ENCODE results near the gene FAM20A.
"Not testable (repeated sequence)": the region's sequence is repeated elsewhere in the genome, so short reads cannot be mapped to it uniquely, and the experiment has no call there.

The FAM20A gene

DNA sequence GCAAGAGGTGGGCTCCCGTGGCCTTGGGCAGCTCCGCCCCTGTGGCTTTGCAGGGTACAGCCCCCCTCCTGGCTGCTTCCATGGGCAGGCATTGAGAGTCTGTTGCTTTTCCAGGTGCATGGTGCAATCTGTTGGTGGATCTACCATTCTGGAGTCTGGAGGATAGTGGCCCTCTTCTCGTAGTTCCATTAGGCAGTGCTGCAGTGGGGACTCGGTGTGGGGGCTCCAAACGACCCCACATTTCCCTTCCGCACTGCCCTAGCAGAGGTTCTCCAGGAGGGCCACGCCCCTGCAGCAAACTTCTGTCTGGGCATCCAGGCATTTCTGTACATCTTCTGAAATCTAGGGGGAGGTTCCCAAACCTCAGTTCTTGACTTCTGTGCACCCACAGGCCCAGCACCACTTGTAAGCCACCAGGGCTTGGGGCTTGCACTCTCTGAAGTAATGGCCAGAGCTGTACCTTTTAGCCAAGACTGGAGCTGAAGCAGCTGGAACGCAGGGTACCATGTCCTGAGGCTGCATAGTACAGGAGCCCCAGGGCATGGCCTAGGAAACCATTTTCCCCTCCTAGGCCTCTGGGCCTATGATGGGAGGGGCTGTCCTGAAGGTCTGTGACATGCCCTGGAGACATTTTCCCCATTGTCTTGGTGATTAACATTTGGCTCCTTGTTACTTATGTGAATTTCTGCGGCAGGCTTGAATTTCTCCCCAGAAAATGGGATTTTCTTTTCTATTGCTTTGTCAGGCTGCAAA, 82.9 kb downstream of the FAM20A start:
- FAIRE-seq = no peak

DNA sequence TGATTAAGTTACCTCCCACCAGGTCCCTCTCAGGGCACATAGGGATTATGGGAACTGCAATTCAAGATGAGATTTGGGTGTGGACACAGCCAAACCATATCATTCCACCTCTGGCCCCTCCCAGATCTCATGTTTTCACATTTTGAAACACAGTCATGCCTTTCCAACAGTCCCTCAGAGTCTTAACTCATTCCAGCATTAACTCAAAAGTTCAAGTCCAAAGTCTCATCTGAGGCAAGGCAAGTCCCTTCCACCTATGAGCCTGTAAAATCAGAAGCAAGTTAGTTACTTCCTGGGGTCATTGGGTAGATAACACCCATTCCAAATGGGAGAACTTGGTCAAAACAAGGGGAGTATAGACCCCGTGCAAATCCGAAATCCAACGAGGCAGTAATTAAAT, 83.6 kb downstream of the FAM20A start:
- FAIRE-seq = not testable (repeated sequence)

DNA sequence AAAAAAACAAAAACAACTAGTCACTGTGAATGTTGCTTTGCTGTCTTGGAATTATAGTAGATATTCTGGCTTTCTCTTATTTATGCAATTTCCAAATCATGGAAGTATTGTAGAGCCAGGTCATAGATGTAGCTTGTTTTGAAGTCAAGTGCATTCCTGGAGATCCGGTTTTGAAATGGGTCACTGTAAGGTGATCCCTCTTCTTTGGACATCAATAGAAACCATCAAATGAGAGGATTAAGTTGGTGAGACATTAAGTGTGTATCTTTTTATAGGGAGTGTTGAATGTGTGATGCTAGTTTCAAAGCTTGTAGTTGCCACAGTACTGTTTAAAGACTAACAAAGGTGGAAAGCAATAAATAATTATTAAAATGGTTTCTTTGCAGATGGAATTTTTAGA, 84.4 kb downstream of the FAM20A start:
- FAIRE-seq = no peak

DNA sequence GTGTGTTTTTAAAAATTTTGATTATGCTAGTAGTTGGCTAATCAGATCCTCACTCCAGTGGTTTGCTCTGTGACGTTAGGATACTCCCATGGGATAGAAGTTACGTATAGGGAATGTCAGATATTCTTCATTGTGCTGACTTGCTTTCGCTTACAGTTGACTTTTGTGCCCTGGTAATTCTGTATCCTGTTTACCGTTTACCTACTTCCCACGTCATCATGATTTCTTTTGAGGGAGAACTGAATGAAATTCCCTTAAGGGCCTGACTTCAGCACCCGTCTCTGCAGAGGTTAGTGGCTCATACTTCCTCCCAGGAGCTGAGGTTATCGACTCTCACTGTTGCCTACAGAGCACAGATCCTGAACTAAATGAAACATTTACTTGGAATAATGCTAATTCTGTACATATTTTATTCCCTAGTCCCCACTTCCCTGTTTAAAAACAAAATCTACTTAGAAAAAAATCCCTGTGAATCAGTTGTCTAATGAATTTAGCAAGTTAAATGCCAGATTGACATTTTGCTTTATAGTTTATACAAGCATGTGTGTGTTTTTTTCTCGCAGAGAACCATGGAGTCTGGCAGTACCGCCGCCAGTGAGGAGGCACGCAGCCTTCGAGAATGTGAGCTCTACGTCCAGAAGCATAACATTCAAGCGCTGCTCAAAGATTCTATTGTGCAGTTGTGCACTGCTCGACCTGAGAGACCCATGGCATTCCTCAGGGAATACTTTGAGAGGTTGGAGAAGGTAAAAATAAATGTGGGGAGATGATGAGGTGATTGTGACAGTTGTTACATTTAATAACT, 86.1 kb downstream of the FAM20A start:
- FAIRE-seq = no peak

DNA sequence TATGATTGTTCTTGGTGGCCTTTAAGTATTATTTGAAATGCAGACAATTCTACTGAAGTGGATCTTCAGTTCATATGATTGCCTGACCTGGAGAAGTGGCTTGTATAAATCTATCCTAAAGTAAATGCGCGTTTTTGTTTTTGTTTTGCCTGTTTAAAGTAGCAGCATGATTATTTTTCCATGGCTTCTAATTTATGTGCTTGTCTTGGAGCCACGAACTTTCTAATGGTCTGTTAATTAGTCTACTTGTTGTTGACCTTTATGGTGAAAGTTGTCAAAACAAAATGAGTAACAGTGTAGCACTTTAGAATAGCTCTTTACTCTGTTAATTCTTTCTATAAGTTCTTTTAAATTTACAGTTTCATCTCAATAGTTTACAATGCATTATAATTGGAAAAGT, 87.2 kb downstream of the FAM20A start:
- no peak for FAIRE-seq

DNA sequence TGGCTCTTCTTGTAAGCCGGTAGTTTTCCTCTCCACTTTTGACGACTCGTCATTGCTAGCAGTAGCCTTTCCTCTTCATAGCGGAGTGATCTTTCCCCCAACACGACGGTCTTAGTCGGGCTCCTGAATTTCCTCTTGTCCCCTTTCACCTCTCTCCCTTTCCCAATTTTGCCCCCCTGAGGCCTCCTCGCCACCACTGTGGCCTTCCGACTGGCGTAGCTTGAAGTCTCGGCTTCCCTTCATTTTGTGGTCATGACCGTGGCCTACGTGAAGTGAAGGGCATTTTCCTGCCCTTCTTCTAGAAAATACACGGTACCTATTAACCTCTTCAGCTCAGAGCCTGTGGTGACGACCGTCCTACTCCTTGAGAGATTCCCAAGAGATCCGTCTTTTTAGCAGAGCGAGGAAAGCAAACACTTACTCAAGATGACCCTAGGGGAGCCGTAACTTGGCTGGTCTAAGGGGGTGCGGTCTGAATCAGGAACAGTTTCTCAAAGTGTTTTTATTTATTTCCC, 88.2 kb downstream of the FAM20A start:
- FAIRE-seq = no peak

DNA sequence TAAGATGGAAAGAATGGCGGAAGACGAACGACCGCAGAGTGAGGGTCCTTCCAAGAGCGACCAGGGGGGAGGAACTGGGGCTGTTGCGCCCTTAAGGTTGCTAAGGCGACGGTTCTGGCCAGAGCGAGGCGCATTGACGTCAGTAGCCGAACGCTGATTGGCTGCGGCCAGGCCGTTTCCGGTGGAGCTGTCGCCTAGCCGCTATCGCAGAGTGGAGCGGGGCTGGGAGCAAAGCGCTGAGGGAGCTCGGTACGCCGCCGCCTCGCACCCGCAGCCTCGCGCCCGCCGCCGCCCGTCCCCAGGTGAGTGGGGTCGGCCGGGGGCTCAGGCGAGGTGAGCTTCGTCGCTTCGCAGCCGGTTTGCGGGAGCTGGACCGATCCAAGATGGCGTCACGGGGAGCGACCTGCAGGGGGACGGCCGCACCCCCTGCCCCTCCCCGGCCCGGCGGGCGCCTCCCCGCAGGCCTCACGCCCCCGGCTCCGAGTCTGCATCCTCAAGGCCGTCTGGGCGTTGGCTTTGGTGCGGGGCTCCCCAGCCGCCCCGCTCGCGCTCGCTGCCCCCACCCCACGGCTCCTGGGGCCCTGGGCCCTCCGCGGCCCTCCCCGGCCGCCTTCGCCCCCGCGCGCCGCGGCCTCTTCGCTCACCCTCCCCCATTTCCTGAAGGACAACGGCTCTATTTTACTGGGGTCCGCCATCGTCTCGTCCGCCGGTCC, 88.8 kb downstream of the FAM20A start, which contains the start of gene PRKAR1A:
TSS of gene PRKAR1A (plus strand) at position 184 of the 713 bp plus-strand sequence. CDS start 2,970 bp downstream, outside the sequence.
- FAIRE-seq = no peak

DNA sequence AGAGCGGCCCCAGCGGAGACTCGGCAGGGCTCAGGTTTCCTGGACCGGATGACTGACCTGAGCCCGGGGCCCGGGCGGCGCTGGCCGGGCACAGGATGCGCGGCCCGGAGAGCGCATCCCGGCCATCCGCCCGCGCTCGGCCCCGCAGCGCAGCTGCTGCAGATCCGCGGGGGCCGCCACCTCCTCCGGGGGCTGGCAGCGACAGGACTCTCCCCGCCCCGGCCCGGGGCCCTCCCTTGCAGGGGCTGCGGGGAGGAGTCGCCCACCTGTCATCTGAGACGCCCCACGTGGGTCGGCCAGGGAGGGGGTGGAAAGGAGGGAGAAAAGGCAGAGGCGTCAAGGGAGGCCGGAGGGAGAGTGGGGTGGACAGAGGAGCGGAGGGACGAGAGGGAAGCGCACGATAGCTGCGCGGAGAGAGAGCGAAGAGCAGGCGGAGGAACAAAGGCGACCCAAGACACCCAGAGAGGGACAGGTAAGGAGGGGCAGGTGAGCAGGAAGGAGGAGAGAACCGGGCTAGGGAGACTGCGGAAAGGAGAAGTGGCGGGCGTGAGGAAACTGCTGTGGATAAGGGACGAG, 89.4 kb downstream of the FAM20A start:
- FAIRE-seq = no peak

DNA sequence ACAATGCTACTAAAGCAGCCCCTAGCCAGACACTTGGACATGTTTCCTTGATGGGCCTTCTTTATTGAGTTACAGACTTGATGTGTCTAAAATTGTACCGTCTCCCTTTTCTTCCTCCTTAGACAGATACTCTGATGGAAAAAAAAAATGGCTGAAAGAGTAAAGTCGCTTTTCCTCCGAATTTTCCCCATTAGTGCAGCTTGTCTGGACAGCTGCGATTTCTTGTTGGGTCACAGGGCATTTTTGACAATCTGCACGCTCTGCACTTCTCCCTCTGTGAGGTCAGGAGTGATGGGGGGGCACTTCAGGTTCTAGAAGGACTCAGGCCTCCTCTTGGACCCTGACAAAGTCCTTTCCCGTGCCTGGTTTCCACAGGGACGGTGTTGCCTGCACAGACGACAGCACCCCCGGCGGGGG, 89.9 kb downstream of the FAM20A start:
- no peak for FAIRE-seq

DNA sequence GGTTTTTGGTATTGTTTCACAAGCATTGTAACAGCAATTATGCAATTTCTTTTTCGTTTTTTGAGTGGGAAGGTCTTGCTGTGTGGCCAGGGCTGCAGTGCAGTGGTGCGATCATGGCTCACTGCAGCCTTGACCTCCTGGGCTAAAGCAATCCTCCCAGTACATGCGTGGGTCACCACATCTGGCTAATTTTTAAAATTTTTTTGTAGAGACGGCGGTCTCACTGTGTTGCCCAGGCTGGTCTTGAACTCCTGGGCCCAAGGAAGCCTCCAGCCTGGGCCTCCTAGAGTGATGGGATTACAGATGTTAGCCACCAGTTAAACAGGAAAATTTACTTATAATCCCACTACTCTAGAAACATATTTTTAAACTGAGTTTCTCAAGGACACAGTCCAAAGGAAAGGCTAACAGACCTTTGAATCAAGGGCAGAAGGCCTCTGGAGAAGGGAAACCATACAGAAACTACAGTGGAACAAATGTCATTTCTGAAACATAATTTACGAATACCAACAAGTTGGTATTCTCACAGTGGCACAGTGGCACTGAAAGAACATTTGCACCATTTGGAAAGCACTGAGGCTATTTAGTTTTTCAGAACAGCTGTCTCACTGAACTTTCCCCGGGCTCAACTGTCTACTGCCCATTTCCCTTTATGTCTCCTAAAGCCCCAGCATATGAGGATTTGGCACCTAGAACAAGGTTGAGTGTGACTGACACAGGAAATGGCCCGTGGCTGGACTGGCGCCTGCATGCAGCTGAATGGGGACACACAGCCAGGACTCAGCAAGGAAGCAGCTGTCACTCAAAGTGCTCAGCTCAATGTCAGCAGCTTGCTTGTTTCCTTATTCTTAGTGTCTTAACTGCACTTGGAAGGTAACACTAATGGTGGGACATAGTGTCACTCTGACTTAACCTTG, 91.8 kb downstream of the FAM20A start:
- FAIRE-seq = no peak

DNA sequence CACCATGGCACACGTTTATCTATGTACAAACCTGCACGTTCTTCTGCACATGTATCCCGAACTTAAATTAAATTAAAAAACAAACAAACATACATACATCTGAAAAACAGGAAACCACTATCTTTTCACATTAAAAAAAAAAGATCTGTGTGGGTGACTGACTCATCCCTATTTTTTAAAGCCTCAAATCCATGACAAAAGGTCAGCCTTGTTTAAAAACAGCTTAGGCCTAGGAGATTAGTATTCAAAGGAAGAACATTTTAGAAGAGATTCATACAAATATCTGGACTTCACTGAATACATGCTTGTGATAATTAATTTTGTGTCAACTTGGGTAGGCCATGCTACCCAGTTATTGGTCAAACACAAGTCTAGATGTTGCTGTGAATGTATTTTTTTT, 93.6 kb downstream of the FAM20A start:
- FAIRE-seq = no peak

DNA sequence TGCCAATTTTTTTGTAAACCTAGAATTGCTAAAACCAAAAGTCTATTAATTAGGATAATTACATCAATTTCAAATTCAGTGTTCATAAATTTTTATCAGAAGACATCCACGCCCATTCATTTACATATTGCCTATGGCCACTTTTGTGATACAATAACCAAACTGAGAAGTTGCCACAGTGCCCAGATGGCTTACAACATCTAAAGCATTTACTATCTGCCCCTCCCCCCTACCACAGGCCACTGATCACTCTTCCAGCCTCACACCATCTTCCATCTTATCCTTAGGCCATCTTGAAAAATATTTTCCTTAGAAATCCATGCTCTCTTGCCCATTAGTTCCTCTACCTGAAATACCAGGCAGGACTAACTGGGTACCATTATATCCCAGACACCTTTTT, 95.2 kb downstream of the FAM20A start:
- FAIRE-seq = no peak

DNA sequence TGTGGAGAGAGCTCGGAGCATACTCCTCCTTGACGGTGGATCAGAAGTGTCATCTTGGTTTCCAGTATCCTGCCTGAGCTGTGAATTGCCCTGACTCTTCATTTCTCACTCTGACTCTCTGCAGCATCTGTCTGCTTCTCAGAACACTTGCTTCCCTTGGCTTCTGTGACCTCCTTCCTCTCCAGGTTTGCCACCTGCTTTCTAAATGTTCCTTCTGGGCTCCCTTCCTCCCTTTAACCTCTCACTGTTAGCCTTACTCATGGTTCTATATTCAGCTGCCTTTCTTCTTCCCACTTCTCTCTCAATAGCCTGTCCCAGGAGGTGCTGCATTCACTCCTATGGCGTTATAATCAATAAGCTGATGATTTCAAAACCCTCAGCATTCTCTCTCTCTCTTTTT, 100.1 kb downstream of the FAM20A start:
- no peak for FAIRE-seq

DNA sequence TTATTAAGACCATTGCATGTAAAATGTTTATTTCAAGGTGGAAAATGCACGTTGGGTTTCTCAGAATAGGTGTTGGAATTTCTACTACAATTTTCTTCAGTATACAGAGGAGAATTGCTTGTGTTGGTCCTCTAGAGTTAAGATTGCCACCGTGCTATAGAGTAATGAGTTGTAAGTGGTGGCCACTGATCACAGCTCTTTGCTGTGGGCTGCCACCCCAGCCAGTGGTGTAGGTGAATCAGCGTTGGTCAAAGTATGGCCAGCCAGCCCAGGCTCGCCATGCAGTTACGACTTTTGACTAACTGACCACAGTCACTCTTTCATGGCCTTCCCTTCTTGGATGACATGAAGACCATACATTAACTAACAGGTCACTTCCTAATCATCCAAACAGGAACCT, 101.6 kb downstream of the FAM20A start:
- FAIRE-seq = no peak

DNA sequence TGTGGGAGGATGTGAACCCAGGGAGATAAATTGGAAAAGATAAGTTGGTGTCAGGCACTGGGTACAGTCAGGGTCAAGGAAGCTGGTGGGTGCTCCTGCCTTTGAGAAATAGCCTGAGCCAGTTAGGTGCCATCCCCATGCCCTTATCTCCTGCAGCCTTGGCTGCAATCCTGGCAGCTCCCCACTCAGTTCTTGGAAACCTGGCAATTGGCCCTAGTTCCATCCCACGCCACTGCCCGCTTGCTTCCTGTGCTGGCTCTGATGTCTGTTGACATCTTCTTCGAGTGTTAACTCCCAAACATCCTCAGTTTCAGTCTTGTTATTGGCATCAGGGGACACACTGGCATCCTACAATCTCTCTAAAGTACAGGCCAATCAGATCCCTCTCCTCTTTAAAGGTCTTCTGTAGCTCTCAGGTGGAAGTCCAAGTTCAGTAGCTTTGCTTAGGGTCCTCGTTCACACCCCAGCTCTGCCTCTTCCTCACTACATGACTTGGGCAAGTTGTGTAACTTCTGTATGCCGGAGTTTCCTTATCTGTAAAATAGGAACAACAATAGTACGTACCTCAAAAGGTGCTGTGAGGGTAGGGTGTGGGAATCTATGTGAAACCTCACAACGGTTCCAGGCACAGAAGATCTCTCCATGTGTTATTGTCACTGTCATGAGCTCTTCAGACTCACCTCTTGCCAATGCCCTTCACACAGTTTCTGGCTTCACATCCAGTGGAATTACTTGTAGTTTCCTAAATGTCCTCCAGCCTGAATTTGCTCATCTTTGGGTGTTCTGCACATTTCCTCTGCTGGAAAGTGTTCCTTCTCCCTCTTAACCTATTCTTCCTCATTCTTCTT, 102.5 kb downstream of the FAM20A start:
- FAIRE-seq = no peak

DNA sequence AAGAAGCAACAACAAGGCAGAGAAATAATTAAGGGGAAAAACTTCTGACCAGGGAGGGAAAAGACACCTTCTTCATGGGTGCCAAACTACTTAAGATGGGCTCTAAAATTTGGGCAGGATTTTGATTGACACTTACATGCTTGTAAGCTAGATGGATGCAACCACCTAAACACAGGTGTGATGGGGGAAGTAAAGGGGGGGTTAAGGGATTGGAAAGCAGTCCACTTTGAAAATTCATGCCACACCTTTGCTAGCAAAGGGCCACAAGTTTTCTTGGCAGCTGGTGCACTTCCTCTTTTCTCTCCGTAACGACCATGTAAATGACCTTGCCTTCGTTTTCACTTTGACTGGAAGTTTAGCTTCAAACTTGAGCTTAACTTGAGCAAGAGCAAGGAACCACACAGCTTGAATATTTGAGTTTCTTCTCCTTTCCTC, 103.3 kb downstream of the FAM20A start:
- no peak for FAIRE-seq

DNA sequence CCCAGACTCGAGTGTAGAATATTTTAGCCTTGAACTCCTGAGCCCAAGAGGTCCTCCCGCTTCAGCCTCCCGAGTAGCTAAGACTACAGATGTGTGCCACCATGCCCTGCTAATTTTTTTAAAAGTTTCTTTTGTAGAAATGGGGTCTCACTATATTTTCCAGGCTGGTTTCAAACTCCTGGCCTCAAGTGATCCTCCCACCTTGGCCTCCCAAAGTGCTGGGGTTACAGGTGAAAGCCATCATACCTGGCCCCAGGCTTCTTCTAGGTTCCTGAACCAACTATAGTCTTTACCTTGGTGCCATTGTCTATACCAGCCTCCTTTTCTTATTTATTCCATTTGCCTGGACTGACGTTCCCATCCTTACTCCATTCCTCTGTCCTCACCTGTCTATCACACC, 106.1 kb downstream of the FAM20A start:
- FAIRE-seq = no peak

DNA sequence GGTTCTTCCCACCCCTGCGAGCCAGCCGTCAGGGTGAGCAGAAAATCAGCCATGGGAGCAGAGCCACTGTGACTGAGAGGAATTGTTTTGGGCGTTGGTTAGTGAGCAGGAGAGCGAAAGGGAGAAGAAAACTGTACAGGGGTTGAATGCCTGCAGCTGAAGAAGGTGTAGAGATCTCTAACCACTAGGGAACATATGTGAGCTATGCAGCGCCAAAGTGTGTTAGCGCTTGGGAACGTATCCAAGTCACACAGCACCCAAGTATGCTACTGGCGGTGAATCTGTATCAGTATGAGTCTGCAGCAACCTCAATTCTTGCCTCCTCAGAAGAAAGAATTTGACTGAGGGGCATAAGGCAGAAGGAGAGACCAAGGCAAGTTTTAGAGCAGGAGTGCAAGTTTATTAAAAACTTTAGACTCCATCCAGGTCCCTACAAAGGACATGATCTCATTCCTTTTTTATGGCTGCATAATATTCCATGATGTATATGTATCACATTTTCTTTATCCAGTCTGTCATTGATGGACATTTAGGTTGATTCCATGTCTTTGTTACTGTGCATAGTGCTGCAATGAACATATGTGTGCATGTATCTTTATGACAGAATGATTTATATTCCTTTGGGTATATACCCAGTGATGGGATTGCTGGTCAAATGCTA, 108.6 kb downstream of the FAM20A start:
- FAIRE-seq = not testable (repeated sequence)

DNA sequence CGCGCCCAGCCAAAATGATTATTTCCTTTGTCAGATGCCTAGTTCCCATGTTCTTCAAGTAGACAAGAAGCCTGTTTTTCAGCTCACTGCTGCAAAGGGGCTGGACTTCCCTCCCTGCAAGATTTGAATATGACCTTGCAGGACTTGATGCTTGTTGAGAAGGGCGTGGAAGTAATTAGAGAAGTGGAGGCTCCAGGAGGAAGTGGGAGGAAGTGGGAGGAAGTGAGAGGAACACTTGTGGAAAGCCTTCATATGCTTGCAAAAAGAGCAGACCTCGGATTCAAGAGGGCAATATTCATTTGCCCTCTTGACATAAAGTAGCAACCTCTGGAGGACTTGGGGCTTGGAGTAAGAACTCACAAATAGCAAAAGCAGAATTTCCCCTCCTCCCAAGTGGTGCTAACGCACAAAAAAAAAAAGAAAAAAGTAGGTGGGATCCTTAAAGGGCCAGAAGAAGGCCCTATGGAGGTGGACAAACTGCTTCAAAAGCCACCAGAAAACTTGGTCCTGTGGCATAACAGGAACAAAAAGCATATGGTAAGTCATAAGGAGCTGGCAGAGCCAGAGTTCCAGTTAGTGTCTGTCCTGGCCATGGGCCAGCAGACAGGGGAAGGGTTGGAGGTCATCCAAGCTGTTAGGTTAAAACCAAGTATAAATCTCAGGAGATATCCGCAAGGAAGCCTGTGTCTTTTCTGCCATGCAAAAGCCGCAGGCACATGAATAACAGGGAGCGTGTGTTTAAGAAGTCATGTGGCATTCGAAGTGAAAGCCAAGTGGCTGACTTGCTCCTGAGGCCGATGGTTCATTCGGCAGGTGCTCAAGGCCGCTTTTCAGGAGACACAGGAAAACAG, 109.6 kb downstream of the FAM20A start:
- no peak for FAIRE-seq

Measured in TTC549 (cell line).